ENCODE measurements around the gene BORCS5.

- TF ChIP-seq POLR2AphosphoS5 (IDR thresholded peaks at IDR 0.05; ENCODE audit: low read depth, low read length) (no peak), SUZ12 (IDR thresholded peaks at IDR 0.05; ENCODE audit: low read length) (no peak), ASH2L (IDR thresholded peaks at IDR 0.05; ENCODE audit: low read length) (no peak), CTCF (IDR thresholded peaks at IDR 0.05; ENCODE audit: control extremely low read depth in 1 of 3, insufficient read depth in 1 of 3, low read depth in 1 of 3, low read length in 3 of 3) (no peak), NRF1 (IDR thresholded peaks at IDR 0.05; ENCODE audit: low read depth, low read length) (no peak)
Measured at GRCh38 chr12:12505544-12506495, 148.9 kb downstream of the BORCS5 start.
